DOHH2 (cell line): ENCODE results near the gene MPZL2.

Source experiments
- CTCF ChIP-seq: fragments of 200-600 bp; sonication (generic); IDR thresholded peaks from one replicate; pipeline ENCODE4 v1.5.1; 2014; ENCODE audit warnings: antibody characterized with exemption, mild to moderate bottlenecking, low read depth, low read length; ENCODE audit not compliant: poor library complexity, severe bottlenecking
- EZH2phosphoT487 ChIP-seq: fragments of 200-600 bp; sonication (generic); IDR thresholded peaks from 2 replicates; pipeline ENCODE4 v1.6.1; 2017; ENCODE audit warnings: borderline replicate concordance, mild to moderate bottlenecking, antibody characterized with exemption, low read length, moderate library complexity, mixed read lengths

- no peak for TF ChIP-seq CTCF
- TF ChIP-seq EZH2phosphoT487 = no peak
Measured at GRCh38 chr11:118259138-118259537, 5.0 kb downstream of the MPZL2 start.
